Progenitor cell of endocrine pancreas (in vitro differentiated cells): ENCODE measurements around the gene GPR25. TPM values are rescaled to one million over a fixed set of nuclear protein-coding genes. Genes with fewer than 3 reads are reported as not detected.

Experiments used
- DNase-seq: peaks from one replicate; pipeline ENCODE4 v3.0.0; 2021; ENCODE audit warnings: low spot score; ENCODE audit not compliant: unreplicated experiment
- H3K27ac Mint-ChIP-seq: 2 replicates; pipeline ENCODE4 v1.8.0; 2021; ENCODE audit warnings: mild to moderate bottlenecking, moderate library complexity, mixed read lengths
- H3K27me3 Mint-ChIP-seq: 2 replicates; pipeline ENCODE4 v1.8.0; 2021; ENCODE audit warnings: mixed read lengths
- H3K36me3 Mint-ChIP-seq: 2 replicates; pipeline ENCODE4 v1.8.0; 2022; ENCODE audit warnings: mixed read lengths; ENCODE audit not compliant: insufficient read depth
- H3K4me1 Mint-ChIP-seq: 2 replicates; pipeline ENCODE4 v1.8.0; 2021; ENCODE audit warnings: low read depth, mixed read lengths
- H3K4me3 Mint-ChIP-seq: 2 replicates; pipeline ENCODE4 v1.8.0; 2021; ENCODE audit warnings: low read depth, mild to moderate bottlenecking, moderate library complexity, mixed read lengths
- H3K9me3 Mint-ChIP-seq: 2 replicates; pipeline ENCODE4 v1.8.0; 2021; ENCODE audit warnings: low read depth, mixed read lengths
- total RNA-seq: library from RNA; stranded (reverse); gene quantifications from 2 replicates; pipeline ENCODE4 v1.2.1, GENCODE V29; 2021
- TF ChIP-seq, protein P1 (sequence below): fragments of 200-600 bp; sonication (generic); IDR thresholded peaks from one replicate; pipeline ENCODE4 v1.5.0; 2021; ENCODE audit warnings: antibody characterized with exemption, mild to moderate bottlenecking; ENCODE audit not compliant: unreplicated experiment

GPR25 gene
- total RNA-seq, 1 donor from 2014 or later = not detected

GRCh38 chr1:200916152-200916551 lies 43.4 kb downstream of the GPR25 start:
- H3K4me1 Mint-ChIP-seq = no peaks in the 10 kb centered on the region
- H3K4me3 Mint-ChIP-seq = no peak overlapping the region
- no peaks in the 10 kb centered on the region for H3K9me3 Mint-ChIP-seq
- H3K36me3 Mint-ChIP-seq = peaks cover 5% of the 10 kb centered on the region
- no peak for DNase-seq
- H3K27me3 Mint-ChIP-seq = no peaks in the 10 kb centered on the region
- H3K27ac Mint-ChIP-seq = no peak overlapping the region
- TF ChIP-seq, protein P1, sequence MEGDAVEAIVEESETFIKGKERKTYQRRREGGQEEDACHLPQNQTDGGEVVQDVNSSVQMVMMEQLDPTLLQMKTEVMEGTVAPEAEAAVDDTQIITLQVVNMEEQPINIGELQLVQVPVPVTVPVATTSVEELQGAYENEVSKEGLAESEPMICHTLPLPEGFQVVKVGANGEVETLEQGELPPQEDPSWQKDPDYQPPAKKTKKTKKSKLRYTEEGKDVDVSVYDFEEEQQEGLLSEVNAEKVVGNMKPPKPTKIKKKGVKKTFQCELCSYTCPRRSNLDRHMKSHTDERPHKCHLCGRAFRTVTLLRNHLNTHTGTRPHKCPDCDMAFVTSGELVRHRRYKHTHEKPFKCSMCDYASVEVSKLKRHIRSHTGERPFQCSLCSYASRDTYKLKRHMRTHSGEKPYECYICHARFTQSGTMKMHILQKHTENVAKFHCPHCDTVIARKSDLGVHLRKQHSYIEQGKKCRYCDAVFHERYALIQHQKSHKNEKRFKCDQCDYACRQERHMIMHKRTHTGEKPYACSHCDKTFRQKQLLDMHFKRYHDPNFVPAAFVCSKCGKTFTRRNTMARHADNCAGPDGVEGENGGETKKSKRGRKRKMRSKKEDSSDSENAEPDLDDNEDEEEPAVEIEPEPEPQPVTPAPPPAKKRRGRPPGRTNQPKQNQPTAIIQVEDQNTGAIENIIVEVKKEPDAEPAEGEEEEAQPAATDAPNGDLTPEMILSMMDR = peak; percentile 46

- peaks cover 5% of the 10 kb centered on the region for H3K36me3 Mint-ChIP-seq
- H3K4me3 Mint-ChIP-seq = no peak overlapping the region
- H3K27ac Mint-ChIP-seq = peak overlapping the region; percentile 69
- no peaks in the 10 kb centered on the region for H3K27me3 Mint-ChIP-seq
- H3K9me3 Mint-ChIP-seq = no peaks in the 10 kb centered on the region
- DNase-seq = no peak
- TF ChIP-seq, protein P1 = no peak
- H3K4me1 Mint-ChIP-seq = no peaks in the 10 kb centered on the region
These were observed 43.9 kb downstream of the GPR25 start for GRCh38 chr1:200916681-200917080.

GRCh38 chr1:200917291-200917817 lies 44.6 kb downstream of the GPR25 start:
- Mint-ChIP-seq H3K4me3 (no peak overlapping the region), H3K4me1 (no peaks in the 10 kb centered on the region), H3K9me3 (no peaks in the 10 kb centered on the region), H3K27me3 (no peaks in the 10 kb centered on the region), H3K36me3 (peaks cover 3% of the 10 kb centered on the region), H3K27ac (peak overlapping the region; percentile 49)
- TF ChIP-seq, protein P1 = no peak
- no peak for DNase-seq

GRCh38 chr1:200918006-200918405 lies 45.2 kb downstream of the GPR25 start:
- Mint-ChIP-seq H3K4me3 (no peak overlapping the region), H3K4me1 (no peaks in the 10 kb centered on the region), H3K27ac (no peak overlapping the region), H3K36me3 (peaks cover 3% of the 10 kb centered on the region), H3K9me3 (no peaks in the 10 kb centered on the region), H3K27me3 (no peaks in the 10 kb centered on the region)
- no peak for DNase-seq
- TF ChIP-seq, protein P1 = no peak

- Mint-ChIP-seq H3K4me3 (no peak overlapping the region), H3K27me3 (no peaks in the 10 kb centered on the region), H3K9me3 (no peaks in the 10 kb centered on the region), H3K36me3 (no peaks in the 10 kb centered on the region), H3K27ac (no peak overlapping the region), H3K4me1 (no peaks in the 10 kb centered on the region)
- TF ChIP-seq, protein P1 = no peak
- DNase-seq = no peak
These were observed 46.6 kb downstream of the GPR25 start for GRCh38 chr1:200919386-200919785.
